ENCODE results near the gene LEMD3.
A peak's percentile ranks its signal among the peaks of the same experiment; 100 is the strongest.

Gene LEMD3

DNA sequence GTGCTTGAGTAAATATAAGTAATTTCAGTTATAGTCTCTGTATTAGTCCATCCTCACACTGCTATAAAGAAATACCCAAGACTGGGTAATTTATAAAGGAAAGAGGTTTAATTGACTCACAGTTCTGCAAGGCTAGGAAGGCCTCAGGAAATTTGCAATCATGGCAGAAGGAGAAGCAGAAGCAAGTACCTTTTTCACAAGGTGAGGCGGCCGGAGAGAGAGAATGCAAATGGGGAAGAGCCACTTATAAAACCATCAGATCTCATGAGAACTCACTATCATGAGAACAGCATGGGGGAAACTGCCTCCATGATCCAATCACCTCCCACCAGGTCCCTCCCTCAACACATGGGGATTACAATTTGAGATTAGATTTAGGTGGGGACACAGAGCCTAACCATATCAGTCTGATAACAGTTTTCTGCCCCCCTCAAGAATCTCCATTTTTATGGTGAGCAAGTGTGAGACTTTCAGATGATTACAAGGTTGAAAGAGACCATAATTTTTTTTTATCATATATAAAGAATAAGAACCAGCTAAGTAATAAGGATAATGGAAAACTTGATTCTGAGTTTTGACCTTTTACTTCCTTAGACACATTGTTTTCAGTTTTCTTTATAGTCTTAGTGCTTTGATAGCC lies 35.6 kb downstream of the LEMD3 start:
- H3K27ac ChIP-seq (ENCODE audit: low read depth, low read length): no peak overlapping the region
- H3K9me2 ChIP-seq (replicated peaks; ENCODE audit: control insufficient read depth, low read length): no peaks in the 10 kb centered on the region
- H3K36me3 ChIP-seq (ENCODE audit: control insufficient read depth, low read length): no peaks in the 10 kb centered on the region
- peaks cover 95% of the 10 kb centered on the region for H3K79me2 ChIP-seq (ENCODE audit: control insufficient read depth, low read length)
- peak overlapping the region; percentile 49 for H3K4me2 ChIP-seq (ENCODE audit: low read length)
- peaks cover 22% of the 10 kb centered on the region for H4K20me1 ChIP-seq (ENCODE audit: control insufficient read depth, insufficient read depth, low read depth, low read length)
- no peaks in the 10 kb centered on the region for H3K9me3 ChIP-seq (ENCODE audit: control insufficient read depth, insufficient read depth, low read length)
- TF ChIP-seq EZH2phosphoT487 (IDR thresholded peaks at IDR 0.05; ENCODE audit: borderline replicate concordance, low read length) (no peak), CTCF (IDR thresholded peaks at IDR 0.05; ENCODE audit: low read depth, low read length, poor library complexity, severe bottlenecking) (no peak)
- H3F3A ChIP-seq (ENCODE audit: control insufficient read depth, insufficient read depth): no peaks in the 10 kb centered on the region
- H3K4me1 ChIP-seq (ENCODE audit: control insufficient read depth, low read length): peaks cover 50% of the 10 kb centered on the region
- no peak overlapping the region for H3K4me3 ChIP-seq (ENCODE audit: low read length)
- no peaks in the 10 kb centered on the region for H3K27me3 ChIP-seq (ENCODE audit: control insufficient read depth, low read length)

DNA sequence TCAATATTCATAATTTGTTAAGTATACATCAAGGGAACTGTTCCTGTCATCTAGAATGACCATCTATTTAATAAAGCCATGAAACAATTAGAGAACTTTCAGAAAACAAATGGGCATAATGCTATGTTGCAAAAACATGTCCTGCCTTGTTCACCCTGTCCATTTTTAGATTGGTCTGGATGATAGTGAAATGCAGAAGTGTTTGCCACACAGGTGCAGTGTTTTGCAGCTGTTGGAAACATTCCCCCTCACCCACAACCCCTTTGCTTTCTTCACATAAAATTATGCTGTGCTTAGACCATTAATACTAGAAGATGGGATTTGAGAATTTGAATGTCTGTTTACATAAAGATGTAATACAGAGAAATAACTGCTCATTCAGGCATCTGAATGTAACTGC lies 36.5 kb downstream of the LEMD3 start:
- H3K9me2 ChIP-seq (replicated peaks; ENCODE audit: control insufficient read depth, low read length): no peaks in the 10 kb centered on the region
- H3K4me3 ChIP-seq (ENCODE audit: low read length): peak overlapping the region; percentile 31
- H3F3A ChIP-seq (ENCODE audit: control insufficient read depth, insufficient read depth): no peaks in the 10 kb centered on the region
- H4K20me1 ChIP-seq (ENCODE audit: control insufficient read depth, insufficient read depth, low read depth, low read length): peaks cover 28% of the 10 kb centered on the region
- peak overlapping the region; percentile 49 for H3K4me2 ChIP-seq (ENCODE audit: low read length)
- H3K9me3 ChIP-seq (ENCODE audit: control insufficient read depth, insufficient read depth, low read length): no peaks in the 10 kb centered on the region
- peaks cover 93% of the 10 kb centered on the region for H3K79me2 ChIP-seq (ENCODE audit: control insufficient read depth, low read length)
- H3K36me3 ChIP-seq (ENCODE audit: control insufficient read depth, low read length): peaks cover 3% of the 10 kb centered on the region; the same call in 1 of the 2 replicates
- no peak overlapping the region; the same call in 1 of the 2 replicates for H3K27ac ChIP-seq (ENCODE audit: low read depth, low read length)
- H3K4me1 ChIP-seq (ENCODE audit: control insufficient read depth, low read length): peaks cover 56% of the 10 kb centered on the region
- H3K27me3 ChIP-seq (ENCODE audit: control insufficient read depth, low read length): no peaks in the 10 kb centered on the region
- TF ChIP-seq EZH2phosphoT487 (IDR thresholded peaks at IDR 0.05; ENCODE audit: borderline replicate concordance, low read length): no peak
- TF ChIP-seq CTCF (IDR thresholded peaks at IDR 0.05; ENCODE audit: low read depth, low read length, poor library complexity, severe bottlenecking): no peak

- H3K4me2 ChIP-seq (ENCODE audit: low read length): no peak overlapping the region
- H3K9me3 ChIP-seq (ENCODE audit: control insufficient read depth, insufficient read depth, low read length): no peaks in the 10 kb centered on the region
- H3K4me3 ChIP-seq (ENCODE audit: low read length): no peak overlapping the region
- H3K4me1 ChIP-seq (ENCODE audit: control insufficient read depth, low read length): peaks cover 56% of the 10 kb centered on the region
- H3K36me3 ChIP-seq (ENCODE audit: control insufficient read depth, low read length): peaks cover 9% of the 10 kb centered on the region; the same call in 1 of the 2 replicates
- H3K27ac ChIP-seq (ENCODE audit: low read depth, low read length): no peak overlapping the region
- H4K20me1 ChIP-seq (ENCODE audit: control insufficient read depth, insufficient read depth, low read depth, low read length): peaks cover 28% of the 10 kb centered on the region
- H3F3A ChIP-seq (ENCODE audit: control insufficient read depth, insufficient read depth): no peaks in the 10 kb centered on the region
- H3K79me2 ChIP-seq (ENCODE audit: control insufficient read depth, low read length): peaks cover 71% of the 10 kb centered on the region
- H3K9me2 ChIP-seq (replicated peaks; ENCODE audit: control insufficient read depth, low read length): no peaks in the 10 kb centered on the region
- H3K27me3 ChIP-seq (ENCODE audit: control insufficient read depth, low read length): no peaks in the 10 kb centered on the region
- no peak for TF ChIP-seq EZH2phosphoT487 (IDR thresholded peaks at IDR 0.05; ENCODE audit: borderline replicate concordance, low read length)
- TF ChIP-seq CTCF (IDR thresholded peaks at IDR 0.05; ENCODE audit: low read depth, low read length, poor library complexity, severe bottlenecking): no peak
Measured at GRCh38 chr12:65208125-65208524, 38.7 kb downstream of the LEMD3 start.

Measured in DOHH2 (cell line).